Ovary (tissue), 3 donors: ENCODE measurements around the gene SBNO2.

Experiments
- POLR2A ChIP-seq: fragments of 450-650 bp; IDR thresholded peaks from one replicate; pipeline ENCODE4 v1.6.1; 2017; ENCODE audit warnings: antibody characterized with exemption, mild to moderate bottlenecking, moderate library complexity
- TF ChIP-seq, protein P1 (sequence below), 3 donors: fragments of 450-650 bp in 2 of 3; fragments of 200-600 bp in 1 of 3; IDR thresholded peaks; one replicate each; pipeline versions ENCODE4 v1.5.1 to v1.8.0; 2016 to 2022; ENCODE audit warnings: antibody characterized with exemption in 3 of 3, mild to moderate bottlenecking in 1 of 3
- donor health status: DM: no; HTN: no; CAD: no.

DNA sequence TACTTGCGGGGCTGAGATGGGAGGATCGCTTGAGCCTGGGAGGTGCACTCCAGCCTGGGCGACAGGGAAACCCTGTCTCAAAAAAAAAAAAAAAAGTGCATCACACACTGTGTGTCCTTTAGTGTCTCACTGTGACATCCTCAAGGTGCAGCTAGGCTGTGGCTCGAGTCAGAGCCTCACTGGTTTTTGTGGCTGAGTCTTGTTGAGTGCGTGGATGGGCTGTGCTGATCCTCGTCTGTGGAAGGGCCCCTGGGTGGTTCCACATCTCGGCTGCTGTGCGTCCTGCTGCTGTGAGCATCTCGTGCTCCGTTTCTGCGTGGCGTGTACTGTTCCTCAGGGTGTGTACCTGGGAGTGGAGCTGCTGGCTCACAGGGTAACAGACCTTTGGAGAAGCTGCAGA is 42.7 kb upstream of the SBNO2 start:
- no peak for TF ChIP-seq POLR2A
- TF ChIP-seq, protein P1, sequence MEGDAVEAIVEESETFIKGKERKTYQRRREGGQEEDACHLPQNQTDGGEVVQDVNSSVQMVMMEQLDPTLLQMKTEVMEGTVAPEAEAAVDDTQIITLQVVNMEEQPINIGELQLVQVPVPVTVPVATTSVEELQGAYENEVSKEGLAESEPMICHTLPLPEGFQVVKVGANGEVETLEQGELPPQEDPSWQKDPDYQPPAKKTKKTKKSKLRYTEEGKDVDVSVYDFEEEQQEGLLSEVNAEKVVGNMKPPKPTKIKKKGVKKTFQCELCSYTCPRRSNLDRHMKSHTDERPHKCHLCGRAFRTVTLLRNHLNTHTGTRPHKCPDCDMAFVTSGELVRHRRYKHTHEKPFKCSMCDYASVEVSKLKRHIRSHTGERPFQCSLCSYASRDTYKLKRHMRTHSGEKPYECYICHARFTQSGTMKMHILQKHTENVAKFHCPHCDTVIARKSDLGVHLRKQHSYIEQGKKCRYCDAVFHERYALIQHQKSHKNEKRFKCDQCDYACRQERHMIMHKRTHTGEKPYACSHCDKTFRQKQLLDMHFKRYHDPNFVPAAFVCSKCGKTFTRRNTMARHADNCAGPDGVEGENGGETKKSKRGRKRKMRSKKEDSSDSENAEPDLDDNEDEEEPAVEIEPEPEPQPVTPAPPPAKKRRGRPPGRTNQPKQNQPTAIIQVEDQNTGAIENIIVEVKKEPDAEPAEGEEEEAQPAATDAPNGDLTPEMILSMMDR (IDR thresholded peaks at IDR 0.05), result no peak
